ENCODE data around the gene MOB1B.

- TF ChIP-seq POLR2A (IDR thresholded peaks at IDR 0.05; ENCODE audit: low read depth, low read length) (no peak), TAF1 (IDR thresholded peaks at IDR 0.05; ENCODE audit: borderline replicate concordance, low read depth, low read length) (no peak)
Observed at GRCh38 chr4:71020611-71021010, 118.4 kb downstream of the MOB1B start.
